ENCODE results near the gene IGLON5.

Gene IGLON5

DNA sequence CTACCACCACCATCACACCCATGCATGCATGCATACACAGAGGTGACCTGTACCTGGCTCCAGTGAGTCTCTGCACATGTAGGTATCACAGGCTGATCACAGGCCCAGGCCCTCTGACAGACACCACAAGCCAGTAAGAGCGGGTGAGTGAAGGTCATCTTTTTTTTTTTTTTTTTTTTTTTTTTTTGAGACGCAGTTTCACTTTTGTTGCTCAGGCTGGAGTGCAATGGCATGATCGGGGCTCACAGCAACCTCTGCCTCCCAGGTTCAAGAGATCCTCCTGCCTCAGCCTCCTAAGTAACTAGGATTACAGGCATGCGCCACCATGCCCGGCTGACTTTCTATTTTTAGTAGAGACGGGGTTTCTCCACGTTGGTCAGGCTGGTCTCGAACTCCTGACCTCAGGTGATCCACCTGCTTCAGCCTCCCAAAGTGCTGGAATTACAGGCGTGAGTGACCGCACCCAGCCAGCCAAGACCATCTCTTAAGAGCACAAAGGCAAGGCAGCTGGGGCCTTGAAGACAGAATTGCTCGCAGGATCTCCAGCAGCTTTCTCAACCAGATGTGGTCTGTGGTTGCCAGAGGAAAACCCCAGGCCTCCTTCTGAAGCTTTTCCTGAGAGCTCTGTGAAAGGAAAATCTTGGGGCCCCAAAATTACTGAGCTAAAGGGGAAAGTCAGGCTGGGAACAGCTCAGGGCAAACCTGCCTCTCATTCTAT, 64.2 kb downstream of the IGLON5 start:
- Mint-ChIP-seq H3K4me1 (peaks cover 61% of the 10 kb centered on the region), H3K36me3 (peaks cover 49% of the 10 kb centered on the region), H3K9me3 (no peaks in the 10 kb centered on the region), H3K4me3 (peak overlapping the region; percentile 92), H3K27ac (peak overlapping the region; percentile 96)
- ATAC-seq = peak; percentile 20
- DNase-seq (ENCODE audit: low spot score in 2 of 2) = peak in 1 of 2 donors; percentile 77

DNA sequence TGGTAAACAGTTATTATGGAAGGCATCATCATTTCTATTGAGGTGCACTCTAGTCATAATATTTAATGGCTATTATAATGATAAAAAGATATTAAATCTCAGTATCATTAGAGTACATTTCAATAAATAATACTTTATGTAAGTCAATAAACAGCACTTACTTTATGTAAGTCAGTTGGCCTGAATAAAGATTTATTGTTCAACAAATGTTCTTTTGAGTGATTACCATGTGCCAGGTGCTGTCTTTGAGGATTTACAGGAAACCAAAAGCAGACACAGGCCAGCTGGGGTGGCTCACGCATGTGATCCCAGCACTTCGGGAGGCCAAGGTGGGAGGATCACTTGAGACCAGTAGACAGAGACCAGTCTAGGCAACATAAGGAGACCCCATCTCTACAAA, 66.0 kb downstream of the IGLON5 start:
- DNase-seq (ENCODE audit: low spot score in 2 of 2) = no peak
- no peaks in the 10 kb centered on the region for H3K9me3 Mint-ChIP-seq
- H3K4me1 Mint-ChIP-seq = peaks cover 62% of the 10 kb centered on the region
- peaks cover 39% of the 10 kb centered on the region for H3K36me3 Mint-ChIP-seq
- no peak for ATAC-seq
- H3K27ac Mint-ChIP-seq = no peak overlapping the region
- no peak overlapping the region for H3K4me3 Mint-ChIP-seq

DNA sequence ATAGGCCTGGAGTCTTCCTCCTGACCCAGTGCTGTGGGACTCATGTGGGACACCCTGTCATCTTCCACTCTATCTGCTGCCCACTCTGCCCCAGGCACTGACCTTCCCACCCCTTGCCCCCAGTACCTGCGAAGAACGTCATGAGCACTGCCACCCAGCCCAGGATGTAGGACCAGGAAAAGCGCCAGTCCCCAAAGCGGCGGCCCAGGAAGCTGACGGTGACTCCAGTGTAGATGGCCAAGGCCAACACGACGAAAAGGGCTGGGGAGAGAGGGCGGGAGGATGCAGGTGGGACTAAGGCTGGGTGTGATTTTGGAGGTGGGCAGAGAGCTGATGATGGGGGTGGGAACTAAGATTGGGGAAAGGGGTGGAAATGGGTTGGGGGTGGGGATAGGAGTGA, 68.9 kb downstream of the IGLON5 start:
- Mint-ChIP-seq H3K9me3 (no peaks in the 10 kb centered on the region), H3K27ac (peak overlapping the region; percentile 88), H3K4me1 (peaks cover 37% of the 10 kb centered on the region), H3K36me3 (peaks cover 26% of the 10 kb centered on the region), H3K4me3 (peak overlapping the region; percentile 31)
- DNase-seq (ENCODE audit: low spot score in 2 of 2) (no peak), ATAC-seq (no peak)

Data from stimulated activated effector memory CD8-positive, alpha-beta T cell treated with anti-CD3 and anti-CD28 coated beads, Interleukin-12 subunit alpha, Interleukin-12 subunit beta, amount 100 ng/mL, for 72 hours (primary cell).